Mesendoderm (in vitro differentiated cells): Measurements from ENCODE around the gene KLHL33. TPM values are rescaled to one million over a fixed set of nuclear protein-coding genes. Genes with fewer than 3 reads are reported as not detected.

ENCODE experiments used
- DNase-seq: peaks from one replicate; pipeline ENCODE4 v3.0.0; 2013
- H2AK5ac ChIP-seq: 2 replicates; pipeline ENCODE4 v1.6.1; 2013; ENCODE audit warnings: low read length, inconsistent platforms
- H2BK120ac ChIP-seq: 2 replicates; pipeline ENCODE4 v1.6.1; 2013; ENCODE audit warnings: low read depth, mild to moderate bottlenecking, low read length, moderate library complexity, mixed read lengths
- H2BK15ac ChIP-seq: replicated peaks from 2 replicates; pipeline ENCODE4 v1.6.1; 2013; ENCODE audit warnings: low read depth, mild to moderate bottlenecking, moderate library complexity
- H2BK5ac ChIP-seq: 2 replicates; pipeline ENCODE4 v1.6.1; 2013; ENCODE audit warnings: low read length, inconsistent platforms
- H3K18ac ChIP-seq: 2 replicates; pipeline ENCODE4 v1.6.1; 2013; ENCODE audit warnings: mild to moderate bottlenecking, low read length, mixed read lengths
- H3K23ac ChIP-seq: one replicate; pipeline ENCODE4 v1.6.1; 2013; ENCODE audit warnings: low read length
- H3K27ac ChIP-seq: 2 replicates; pipeline ENCODE4 v1.5.1; 2013; ENCODE audit warnings: low read depth, mild to moderate bottlenecking, inconsistent platforms, low read length, moderate library complexity
- H3K27me3 ChIP-seq: 2 replicates; pipeline ENCODE4 v1.6.1; 2013; ENCODE audit warnings: low read length, control low read depth, mild to moderate bottlenecking, inconsistent platforms; ENCODE audit not compliant: insufficient read depth, poor library complexity
- H3K36me3 ChIP-seq: 2 replicates; pipeline ENCODE4 v1.6.1; 2013; ENCODE audit warnings: low read length, inconsistent platforms; ENCODE audit not compliant: control insufficient read depth, insufficient read depth
- H3K4ac ChIP-seq: one replicate; pipeline ENCODE4 v1.6.1; 2013; ENCODE audit warnings: low read depth, mild to moderate bottlenecking, low read length, moderate library complexity
- H3K4me1 ChIP-seq: 2 replicates; pipeline ENCODE4 v1.6.1; 2013; ENCODE audit warnings: low read depth, low read length, inconsistent platforms; ENCODE audit not compliant: control insufficient read depth
- H3K4me2 ChIP-seq: 2 replicates; pipeline ENCODE4 v1.6.1; 2013; ENCODE audit warnings: low read length
- H3K4me3 ChIP-seq: 2 replicates; pipeline ENCODE4 v1.5.1; 2013; ENCODE audit warnings: mild to moderate bottlenecking, low read length
- H3K56ac ChIP-seq: one replicate; pipeline ENCODE4 v1.6.1; 2013; ENCODE audit warnings: low read length
- H3K79me1 ChIP-seq: 2 replicates; pipeline ENCODE4 v1.6.1; 2013; ENCODE audit warnings: low read length, inconsistent platforms
- H3K79me2 ChIP-seq: 2 replicates; pipeline ENCODE4 v1.6.1; 2013; ENCODE audit warnings: mild to moderate bottlenecking, low read length; ENCODE audit not compliant: control insufficient read depth, insufficient read depth
- H3K9ac ChIP-seq: 2 replicates; pipeline ENCODE4 v1.6.1; 2013; ENCODE audit warnings: low read length, inconsistent platforms
- H4K5ac ChIP-seq: one replicate; pipeline ENCODE4 v1.6.1; 2013; ENCODE audit warnings: low read length
- H4K8ac ChIP-seq: one replicate; pipeline ENCODE4 v1.6.1; 2013; ENCODE audit warnings: low read depth, mild to moderate bottlenecking, control low read depth, low read length, moderate library complexity
- WGBS: extraction: QIAGEN DNeasy Blood & Tissue Kit; methylation state at CpG from one replicate; pipeline ENCODE4 v1.1.7; 2013; ENCODE audit warnings: low lambda C conversion rate, missing lambda C conversion rate; ENCODE audit not compliant: insufficient coverage; ENCODE audit errors: extremely low coverage; 5-methylcytosine and 5-hydroxymethylcytosine counted together
- polyA plus RNA-seq, 2 experiments: library from polyadenylated mRNA; stranded (reverse); fragments of 200-250 nt; gene quantifications; one replicate each; pipeline ENCODE4 v1.2.3, GENCODE V29; 2013

Gene KLHL33
- 0.03 TPM for polyA plus RNA-seq (2013, experiment 1 of 2)
- polyA plus RNA-seq (2013, experiment 2 of 2): 0.03 TPM

DNA sequence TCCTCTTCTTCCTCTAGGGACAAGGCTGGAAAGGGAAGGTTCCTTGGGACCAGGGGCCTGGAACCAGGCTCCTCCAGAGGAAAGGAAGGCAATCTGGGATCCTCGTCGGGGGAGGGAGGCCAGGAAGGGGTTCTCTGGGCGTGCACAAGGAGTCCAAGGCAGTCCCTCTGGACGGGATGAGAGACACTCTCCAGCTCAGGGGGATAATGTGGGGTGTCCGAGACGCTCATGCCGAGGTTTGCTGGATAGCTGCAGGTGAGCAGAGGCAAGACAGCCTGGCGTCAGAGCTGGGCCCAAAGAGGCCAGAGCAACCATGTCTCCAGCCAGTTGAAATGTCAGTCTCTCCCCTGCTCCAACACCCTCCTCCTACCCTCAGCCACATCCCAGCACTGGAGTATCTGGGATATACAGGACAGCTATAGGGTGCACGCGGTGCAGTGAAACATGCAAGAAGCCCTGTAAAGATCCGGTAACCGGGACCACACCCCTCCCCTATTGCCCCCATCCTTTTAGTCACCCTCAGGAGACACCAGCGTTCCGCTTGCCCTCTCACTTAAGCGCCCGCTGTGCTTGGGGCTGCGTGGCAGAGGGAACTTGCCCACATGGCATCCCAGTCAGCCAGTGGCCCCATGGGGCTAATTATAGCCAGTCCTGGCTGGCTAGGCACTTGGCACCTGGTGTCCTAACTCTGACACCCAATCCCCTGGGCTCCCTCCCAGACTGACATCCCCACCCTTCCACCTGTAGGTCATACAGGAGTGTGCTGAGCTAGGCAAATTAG is at the start of gene KLHL33:
Gene KLHL33 (minus strand): TSS at position 585 of the 781 bp plus-strand sequence. CDS start 355 bp downstream, at position 230.
- Histone ChIP-seq H3K36me3 (no peaks in the 10 kb centered on the region), H3K56ac (peak within 1 kb of the TSS; percentile 39), H3K4me2 (peak within 1 kb of the TSS; percentile 31), H3K4ac (no peak within 1 kb of the TSS), H4K8ac (no peak within 1 kb of the TSS), H3K4me1 (no peaks in the 10 kb centered on the region), H3K9ac (no peak within 1 kb of the TSS), H3K4me3 (no peak within 1 kb of the TSS), H2BK5ac (no peak within 1 kb of the TSS), H2BK15ac (no peak within 1 kb of the TSS), H3K27me3 (peaks cover 2% of the 10 kb centered on the region), H4K5ac (no peak within 1 kb of the TSS), H3K23ac (no peak within 1 kb of the TSS), H2AK5ac (no peak within 1 kb of the TSS), H3K79me1 (no peaks in the 10 kb centered on the region), H3K18ac (no peak within 1 kb of the TSS), H3K79me2 (no peaks in the 10 kb centered on the region), H2BK120ac (no peak within 1 kb of the TSS), H3K27ac (no peak within 1 kb of the TSS)
- WGBS: no CpG with 5 or more reads among the region's 17 CpGs
- no peak for DNase-seq

GRCh38 chr14:20482382-20482781 is 46.4 kb upstream of the KLHL33 start:
- Histone ChIP-seq H3K27ac (no peak overlapping the region), H3K79me1 (no peaks in the 10 kb centered on the region), H3K27me3 (no peaks in the 10 kb centered on the region), H3K4me3 (no peak overlapping the region), H3K79me2 (no peaks in the 10 kb centered on the region), H3K23ac (no peak overlapping the region), H3K56ac (no peak overlapping the region), H2BK120ac (no peak overlapping the region), H2BK5ac (no peak overlapping the region), H3K4me1 (no peaks in the 10 kb centered on the region), H3K18ac (no peak overlapping the region), H2AK5ac (no peak overlapping the region), H3K4me2 (no peak overlapping the region), H4K8ac (no peak overlapping the region), H3K9ac (no peak overlapping the region), H2BK15ac (no peak overlapping the region), H3K4ac (no peak overlapping the region), H3K36me3 (peaks cover 3% of the 10 kb centered on the region), H4K5ac (no peak overlapping the region)
- no CpG with 5 or more reads among the region's 5 CpGs for WGBS
- no peak for DNase-seq

GRCh38 chr14:20478894-20479293 is 42.9 kb upstream of the KLHL33 start:
- no peak overlapping the region for H2BK15ac ChIP-seq
- H3K9ac ChIP-seq: no peak overlapping the region

GRCh38 chr14:20477211-20477876 is 41.4 kb upstream of the KLHL33 start:
- Histone ChIP-seq H3K4me3 (no peak overlapping the region), H3K27ac (no peak overlapping the region), H2AK5ac (no peak overlapping the region), H3K36me3 (peaks cover 19% of the 10 kb centered on the region), H4K8ac (no peak overlapping the region), H2BK5ac (no peak overlapping the region), H3K23ac (no peak overlapping the region), H3K4me1 (no peaks in the 10 kb centered on the region), H3K4me2 (no peak overlapping the region), H2BK120ac (no peak overlapping the region), H2BK15ac (no peak overlapping the region), H3K79me2 (peaks cover 2% of the 10 kb centered on the region), H3K27me3 (no peaks in the 10 kb centered on the region), H3K56ac (no peak overlapping the region), H3K4ac (no peak overlapping the region), H3K9ac (no peak overlapping the region), H3K79me1 (peaks cover 7% of the 10 kb centered on the region), H4K5ac (no peak overlapping the region), H3K18ac (no peak overlapping the region)
- DNase-seq: peak; percentile 65
- WGBS: no CpG with 5 or more reads among the region's 1 CpG

More at GRCh38 chr14:20478894-20479293, 42.9 kb upstream of the KLHL33 start:
- WGBS: no CpG with 5 or more reads among the region's 2 CpGs
- Histone ChIP-seq H4K5ac (no peak overlapping the region), H3K27me3 (no peaks in the 10 kb centered on the region), H4K8ac (no peak overlapping the region), H3K79me1 (peaks cover 4% of the 10 kb centered on the region), H3K56ac (no peak overlapping the region), H3K23ac (no peak overlapping the region), H3K4me1 (no peaks in the 10 kb centered on the region), H3K4ac (no peak overlapping the region), H3K27ac (no peak overlapping the region), H2AK5ac (no peak overlapping the region), H3K79me2 (no peaks in the 10 kb centered on the region), H2BK5ac (no peak overlapping the region), H3K36me3 (peaks cover 17% of the 10 kb centered on the region), H2BK120ac (no peak overlapping the region), H3K18ac (no peak overlapping the region), H3K4me3 (no peak overlapping the region), H3K4me2 (no peak overlapping the region)
- no peak for DNase-seq

DNA sequence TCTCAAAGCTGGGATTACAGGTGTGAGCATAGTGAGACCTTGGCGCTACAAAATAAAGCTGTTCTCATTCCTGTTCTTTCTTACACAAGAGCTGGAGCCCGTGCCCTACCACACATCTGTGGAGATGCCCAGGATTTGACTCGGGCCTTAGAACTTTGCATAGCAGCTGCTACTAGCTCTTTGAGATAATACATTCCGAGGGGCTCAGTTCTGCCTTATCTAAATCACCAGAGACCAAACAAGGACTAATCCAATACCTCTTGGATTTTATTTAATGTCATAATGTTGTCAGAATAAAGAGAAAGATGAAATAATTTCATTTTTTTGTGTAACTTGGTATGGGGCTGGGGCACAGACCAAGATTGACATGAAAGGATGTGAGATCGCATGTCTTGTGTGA is 40.8 kb upstream of the KLHL33 start:
- Histone ChIP-seq H3K9ac (no peak overlapping the region), H3K4me3 (no peak overlapping the region), H3K4me1 (peaks cover under 1% of the 10 kb centered on the region), H2BK120ac (no peak overlapping the region), H4K8ac (no peak overlapping the region), H2BK15ac (no peak overlapping the region), H3K23ac (no peak overlapping the region), H4K5ac (no peak overlapping the region), H2BK5ac (no peak overlapping the region), H3K18ac (no peak overlapping the region), H3K4me2 (no peak overlapping the region), H3K56ac (no peak overlapping the region), H3K4ac (no peak overlapping the region), H3K79me1 (peaks cover 12% of the 10 kb centered on the region), H3K27ac (no peak overlapping the region), H2AK5ac (no peak overlapping the region), H3K79me2 (peaks cover 8% of the 10 kb centered on the region), H3K27me3 (no peaks in the 10 kb centered on the region), H3K36me3 (peaks cover 22% of the 10 kb centered on the region)
- WGBS: no CpG with 5 or more reads among the region's 5 CpGs
- DNase-seq: no peak
